ENCODE results near the gene LSR.

DNA sequence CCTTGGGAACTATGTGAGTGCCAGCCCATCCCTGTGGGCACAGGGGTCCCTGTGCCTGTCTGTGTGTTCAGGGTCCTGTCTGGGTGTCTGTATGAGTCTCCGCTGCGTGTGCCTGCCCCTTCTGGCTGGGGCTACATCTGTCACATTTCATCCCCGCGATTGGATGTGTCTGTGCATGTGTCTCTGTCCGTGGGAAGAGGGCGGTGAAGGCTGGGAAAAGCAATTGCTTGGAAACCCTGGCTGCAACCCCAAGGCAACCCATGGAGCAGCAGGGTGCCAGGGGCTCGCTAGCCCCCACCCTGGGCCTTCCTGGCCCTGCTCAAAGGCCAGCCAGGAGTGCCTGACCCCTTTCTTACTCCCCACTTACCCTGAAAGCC, 44.5 kb downstream of the LSR start:
- TF ChIP-seq CTCF (IDR thresholded peaks at IDR 0.05), result no peak
- TF ChIP-seq ZFX (IDR thresholded peaks at IDR 0.05; ENCODE audit: borderline replicate concordance), result no peak

All from 22Rv1 (cell line).